ENCODE results near the gene C20orf96.

DNA sequence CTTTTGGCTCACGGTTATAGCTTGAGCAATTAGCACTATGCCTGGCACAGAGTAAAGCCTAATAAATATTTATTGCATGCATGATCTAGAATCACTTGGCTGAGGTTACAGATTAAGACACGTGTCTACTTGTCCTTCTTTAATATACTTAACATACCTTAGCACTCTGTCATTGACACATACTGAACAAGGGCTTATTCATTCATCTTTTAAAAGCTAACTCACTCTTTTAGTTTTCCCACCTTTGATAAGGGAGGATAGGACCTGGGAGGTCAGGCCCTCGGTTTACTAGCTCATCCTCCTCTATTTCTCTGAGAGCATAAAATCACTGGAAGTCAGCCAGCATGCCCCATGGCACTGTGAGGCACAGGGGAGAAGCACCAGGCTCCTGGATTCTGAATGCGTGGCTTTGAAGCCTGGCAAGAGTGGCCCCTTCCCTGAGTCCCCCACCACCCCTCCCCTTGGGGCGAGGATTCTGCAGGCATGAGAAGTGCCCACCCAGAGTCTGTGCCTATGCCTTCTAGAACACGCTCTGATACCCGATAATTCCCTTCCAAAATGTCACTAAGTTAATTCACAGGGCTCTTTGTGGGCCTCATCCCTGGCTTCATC is 18.0 kb upstream of the C20orf96 start:
- TF ChIP-seq, protein P1, sequence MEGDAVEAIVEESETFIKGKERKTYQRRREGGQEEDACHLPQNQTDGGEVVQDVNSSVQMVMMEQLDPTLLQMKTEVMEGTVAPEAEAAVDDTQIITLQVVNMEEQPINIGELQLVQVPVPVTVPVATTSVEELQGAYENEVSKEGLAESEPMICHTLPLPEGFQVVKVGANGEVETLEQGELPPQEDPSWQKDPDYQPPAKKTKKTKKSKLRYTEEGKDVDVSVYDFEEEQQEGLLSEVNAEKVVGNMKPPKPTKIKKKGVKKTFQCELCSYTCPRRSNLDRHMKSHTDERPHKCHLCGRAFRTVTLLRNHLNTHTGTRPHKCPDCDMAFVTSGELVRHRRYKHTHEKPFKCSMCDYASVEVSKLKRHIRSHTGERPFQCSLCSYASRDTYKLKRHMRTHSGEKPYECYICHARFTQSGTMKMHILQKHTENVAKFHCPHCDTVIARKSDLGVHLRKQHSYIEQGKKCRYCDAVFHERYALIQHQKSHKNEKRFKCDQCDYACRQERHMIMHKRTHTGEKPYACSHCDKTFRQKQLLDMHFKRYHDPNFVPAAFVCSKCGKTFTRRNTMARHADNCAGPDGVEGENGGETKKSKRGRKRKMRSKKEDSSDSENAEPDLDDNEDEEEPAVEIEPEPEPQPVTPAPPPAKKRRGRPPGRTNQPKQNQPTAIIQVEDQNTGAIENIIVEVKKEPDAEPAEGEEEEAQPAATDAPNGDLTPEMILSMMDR (IDR thresholded peaks at IDR 0.05; ENCODE audit: low read depth, low read length, missing input control) = no peak
- no peak for TF ChIP-seq FOXA2 (IDR thresholded peaks at IDR 0.05)
- TF ChIP-seq, protein P2, sequence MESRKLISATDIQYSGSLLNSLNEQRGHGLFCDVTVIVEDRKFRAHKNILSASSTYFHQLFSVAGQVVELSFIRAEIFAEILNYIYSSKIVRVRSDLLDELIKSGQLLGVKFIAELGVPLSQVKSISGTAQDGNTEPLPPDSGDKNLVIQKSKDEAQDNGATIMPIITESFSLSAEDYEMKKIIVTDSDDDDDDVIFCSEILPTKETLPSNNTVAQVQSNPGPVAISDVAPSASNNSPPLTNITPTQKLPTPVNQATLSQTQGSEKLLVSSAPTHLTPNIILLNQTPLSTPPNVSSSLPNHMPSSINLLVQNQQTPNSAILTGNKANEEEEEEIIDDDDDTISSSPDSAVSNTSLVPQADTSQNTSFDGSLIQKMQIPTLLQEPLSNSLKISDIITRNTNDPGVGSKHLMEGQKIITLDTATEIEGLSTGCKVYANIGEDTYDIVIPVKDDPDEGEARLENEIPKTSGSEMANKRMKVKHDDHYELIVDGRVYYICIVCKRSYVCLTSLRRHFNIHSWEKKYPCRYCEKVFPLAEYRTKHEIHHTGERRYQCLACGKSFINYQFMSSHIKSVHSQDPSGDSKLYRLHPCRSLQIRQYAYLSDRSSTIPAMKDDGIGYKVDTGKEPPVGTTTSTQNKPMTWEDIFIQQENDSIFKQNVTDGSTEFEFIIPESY (IDR thresholded peaks at IDR 0.05) = no peak
- TF ChIP-seq NR2F2 (IDR thresholded peaks at IDR 0.05) = no peak
- TF ChIP-seq TAF1 (conservative IDR thresholded peaks at IDR 0.05) = no peak
- TF ChIP-seq HNF4A (conservative IDR thresholded peaks at IDR 0.05) = no peak
- TF ChIP-seq, protein P3, sequence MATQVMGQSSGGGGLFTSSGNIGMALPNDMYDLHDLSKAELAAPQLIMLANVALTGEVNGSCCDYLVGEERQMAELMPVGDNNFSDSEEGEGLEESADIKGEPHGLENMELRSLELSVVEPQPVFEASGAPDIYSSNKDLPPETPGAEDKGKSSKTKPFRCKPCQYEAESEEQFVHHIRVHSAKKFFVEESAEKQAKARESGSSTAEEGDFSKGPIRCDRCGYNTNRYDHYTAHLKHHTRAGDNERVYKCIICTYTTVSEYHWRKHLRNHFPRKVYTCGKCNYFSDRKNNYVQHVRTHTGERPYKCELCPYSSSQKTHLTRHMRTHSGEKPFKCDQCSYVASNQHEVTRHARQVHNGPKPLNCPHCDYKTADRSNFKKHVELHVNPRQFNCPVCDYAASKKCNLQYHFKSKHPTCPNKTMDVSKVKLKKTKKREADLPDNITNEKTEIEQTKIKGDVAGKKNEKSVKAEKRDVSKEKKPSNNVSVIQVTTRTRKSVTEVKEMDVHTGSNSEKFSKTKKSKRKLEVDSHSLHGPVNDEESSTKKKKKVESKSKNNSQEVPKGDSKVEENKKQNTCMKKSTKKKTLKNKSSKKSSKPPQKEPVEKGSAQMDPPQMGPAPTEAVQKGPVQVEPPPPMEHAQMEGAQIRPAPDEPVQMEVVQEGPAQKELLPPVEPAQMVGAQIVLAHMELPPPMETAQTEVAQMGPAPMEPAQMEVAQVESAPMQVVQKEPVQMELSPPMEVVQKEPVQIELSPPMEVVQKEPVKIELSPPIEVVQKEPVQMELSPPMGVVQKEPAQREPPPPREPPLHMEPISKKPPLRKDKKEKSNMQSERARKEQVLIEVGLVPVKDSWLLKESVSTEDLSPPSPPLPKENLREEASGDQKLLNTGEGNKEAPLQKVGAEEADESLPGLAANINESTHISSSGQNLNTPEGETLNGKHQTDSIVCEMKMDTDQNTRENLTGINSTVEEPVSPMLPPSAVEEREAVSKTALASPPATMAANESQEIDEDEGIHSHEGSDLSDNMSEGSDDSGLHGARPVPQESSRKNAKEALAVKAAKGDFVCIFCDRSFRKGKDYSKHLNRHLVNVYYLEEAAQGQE (IDR thresholded peaks at IDR 0.05) = no peak
- TF ChIP-seq SP1 (IDR thresholded peaks at IDR 0.05) = no peak
- TF ChIP-seq, protein P4, sequence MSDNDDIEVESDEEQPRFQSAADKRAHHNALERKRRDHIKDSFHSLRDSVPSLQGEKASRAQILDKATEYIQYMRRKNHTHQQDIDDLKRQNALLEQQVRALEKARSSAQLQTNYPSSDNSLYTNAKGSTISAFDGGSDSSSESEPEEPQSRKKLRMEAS (IDR thresholded peaks at IDR 0.05) = no peak
- no peak for TF ChIP-seq RAD21 (IDR thresholded peaks at IDR 0.05)
- TF ChIP-seq JUND (IDR thresholded peaks at IDR 0.05) = no peak
- no peak for TF ChIP-seq YY1 (IDR thresholded peaks at IDR 0.05)
- no peak for TF ChIP-seq GABPA (IDR thresholded peaks at IDR 0.05 in 1 of 2, conservative IDR thresholded peaks at IDR 0.05 in 1 of 2)
